ENCODE data around the gene HSPA1L.
A peak's percentile ranks its signal among the peaks of the same experiment; 100 is the strongest.
"Not testable (repeated sequence)": the region's sequence is repeated elsewhere in the genome, so short reads cannot be mapped to it uniquely, and the experiment has no call there.

The HSPA1L gene

DNA sequence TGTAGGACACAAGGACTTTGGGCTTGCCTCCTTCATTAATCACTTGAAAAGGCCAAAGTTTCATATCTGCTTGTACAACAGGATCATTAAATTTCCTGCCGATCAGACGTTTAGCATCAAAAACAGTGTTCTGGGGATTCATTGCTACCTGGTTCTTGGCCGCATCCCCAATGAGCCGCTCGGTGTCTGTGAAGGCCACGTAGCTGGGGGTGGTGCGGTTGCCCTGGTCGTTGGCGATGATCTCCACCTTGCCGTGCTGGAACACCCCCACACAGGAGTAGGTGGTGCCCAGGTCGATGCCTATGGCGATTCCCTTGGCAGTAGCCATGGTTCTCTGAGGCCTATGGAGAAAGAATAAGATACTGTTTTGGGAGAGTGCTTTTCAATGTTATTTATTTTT lies 3.4 kb downstream of the HSPA1L start:
- no peak for DNase-seq

GRCh38 chr6:31808599-31808998 lies 6.5 kb downstream of the HSPA1L start:
- DNase-seq: not testable (repeated sequence)

GRCh38 chr6:31806470-31807272 lies 8.4 kb downstream of the HSPA1L start, which contains the start of gene LSM2:
Gene LSM2 (minus strand): TSS chr6:31806966. CDS start chr6:31806757, 209 bp downstream.
- DNase-seq: peak; percentile 90

GRCh38 chr6:31805939-31806469 lies 9.1 kb downstream of the HSPA1L start:
- no peak for DNase-seq

- not testable (repeated sequence) for DNase-seq
These were observed 13.8 kb downstream of the HSPA1L start for GRCh38 chr6:31801031-31801927.

GRCh38 chr6:31799781-31800180 lies 15.3 kb downstream of the HSPA1L start:
- no peak for DNase-seq

GRCh38 chr6:31797588-31797987 lies 17.5 kb downstream of the HSPA1L start:
- no peak for DNase-seq

GRCh38 chr6:31796993-31797385 lies 18.1 kb downstream of the HSPA1L start:
- no peak for DNase-seq

- DNase-seq: peak; percentile 82
These were observed 19.3 kb downstream of the HSPA1L start, which contains the start of gene VARS1 for GRCh38 chr6:31795616-31796298. Gene VARS1 (minus strand): TSS chr6:31795752. CDS start chr6:31795217, 535 bp downstream.

GRCh38 chr6:31794866-31795615 lies 20.0 kb downstream of the HSPA1L start:
- no peak for DNase-seq

DNA sequence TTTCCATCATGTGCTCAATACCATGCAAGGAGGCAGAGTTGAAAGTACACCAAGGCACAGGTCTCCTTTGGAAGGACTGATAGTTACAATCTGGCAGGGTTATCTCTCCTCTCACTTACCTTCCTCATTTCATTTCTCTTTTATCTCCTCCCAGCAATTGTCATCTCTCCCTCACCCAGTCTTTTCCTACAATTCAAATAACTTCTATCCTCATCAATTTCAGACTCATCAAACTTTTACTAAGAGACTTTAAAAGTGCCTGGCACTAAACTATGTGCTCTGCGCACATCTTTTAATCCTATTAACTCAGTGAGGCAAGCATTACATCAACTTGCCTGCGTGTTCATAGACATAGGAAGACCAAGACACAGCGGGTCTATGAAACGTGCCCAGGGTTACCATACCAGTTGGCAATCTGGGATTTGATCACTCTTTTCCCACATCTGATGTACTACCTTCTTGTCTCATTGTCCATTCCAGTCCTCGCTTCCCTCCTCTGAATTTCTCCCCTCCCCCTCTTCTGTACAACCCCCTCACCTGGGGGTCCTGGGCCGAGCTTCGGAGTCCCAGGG lies 20.7 kb downstream of the HSPA1L start:
- no peak for DNase-seq

DNA sequence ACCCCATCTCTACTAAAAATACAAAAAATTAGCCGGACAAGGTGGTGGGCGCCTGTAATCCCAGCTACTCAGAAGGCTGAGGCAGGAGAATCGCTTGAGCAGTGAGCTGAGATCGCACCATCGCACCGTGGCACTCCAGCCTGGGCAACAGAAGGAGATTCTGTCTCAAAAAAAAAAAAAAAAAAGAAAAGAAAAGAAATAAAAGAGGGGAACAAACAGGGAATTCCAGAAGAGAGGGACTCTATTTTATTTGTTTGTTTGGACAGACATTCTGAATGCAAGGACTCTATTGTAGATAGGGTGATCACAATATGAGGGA lies 21.2 kb downstream of the HSPA1L start:
- not testable (repeated sequence) for DNase-seq

GRCh38 chr6:31792761-31793171 lies 22.3 kb downstream of the HSPA1L start:
- DNase-seq: no peak

GRCh38 chr6:31792090-31792374 lies 23.1 kb downstream of the HSPA1L start:
- DNase-seq: no peak

GRCh38 chr6:31791324-31792089 lies 23.6 kb downstream of the HSPA1L start:
- peak; percentile 3 for DNase-seq

DNA sequence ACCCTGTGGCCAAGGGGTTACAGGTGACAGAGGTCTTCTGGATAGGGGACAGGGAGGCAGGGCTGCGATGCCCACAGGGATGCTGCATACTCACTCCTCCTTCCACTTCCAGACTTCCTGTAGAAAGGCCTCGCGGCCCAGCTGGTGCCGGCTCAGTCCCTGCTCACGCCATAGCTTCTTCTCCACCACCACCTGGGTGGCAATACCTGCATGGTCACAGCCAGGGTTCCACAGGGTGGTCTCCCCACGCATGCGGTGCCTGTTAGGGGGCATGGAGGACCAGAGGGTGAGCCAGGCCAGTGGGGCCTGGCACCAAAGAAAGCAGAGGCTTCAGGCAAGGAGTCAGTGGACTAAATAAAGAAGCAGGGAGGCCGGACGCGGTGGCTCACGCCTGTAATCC lies 29.6 kb downstream of the HSPA1L start:
- no peak for DNase-seq

DNA sequence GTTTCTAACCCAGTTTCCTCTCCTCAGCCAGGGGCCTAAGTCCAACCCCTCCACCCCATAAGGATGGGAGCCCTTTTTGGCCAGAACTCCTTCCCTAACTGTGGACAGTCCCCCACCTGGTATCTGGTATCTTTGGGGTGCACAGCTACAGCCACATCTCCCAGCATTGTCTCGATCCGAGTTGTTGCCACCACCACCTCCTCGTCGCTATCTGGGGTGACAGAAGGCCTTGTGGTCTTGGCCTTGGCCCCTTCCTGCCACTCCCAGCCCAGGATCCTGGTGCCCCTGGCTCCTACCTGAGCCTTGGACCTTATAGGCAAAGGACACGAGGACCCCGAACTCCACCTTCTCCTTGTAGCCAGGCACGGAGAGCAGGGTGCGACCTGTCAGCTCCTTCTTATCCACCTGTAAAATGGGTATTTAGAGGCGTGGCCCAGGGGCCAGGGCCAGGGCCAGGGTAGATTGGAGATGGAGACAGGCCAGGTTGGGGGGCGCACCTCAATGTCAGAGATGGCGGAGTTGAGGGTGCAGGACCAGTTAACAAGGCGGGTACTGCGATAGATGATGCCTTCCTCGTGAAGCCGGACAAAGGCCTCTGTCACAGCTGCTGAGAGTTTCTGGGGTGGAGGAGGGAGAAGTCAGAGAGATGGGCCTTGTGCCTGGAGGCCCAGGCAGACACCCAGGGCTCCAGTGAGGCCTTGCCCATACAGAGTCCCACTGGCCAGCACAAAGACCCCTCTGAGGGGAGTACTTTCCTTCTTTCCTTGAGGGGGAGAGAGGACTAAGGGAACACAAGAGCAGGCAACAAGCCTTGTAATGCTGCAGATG lies 30.8 kb downstream of the HSPA1L start:
- no peak for DNase-seq

- DNase-seq: no peak
These were observed 32.8 kb downstream of the HSPA1L start for GRCh38 chr6:31782126-31782855.
